Measurements from ENCODE around the gene RDH5.
A peak's percentile ranks its signal among the peaks of the same experiment; 100 is the strongest.

The RDH5 gene

GRCh38 chr12:55712700-55713415 is 7.3 kb upstream of the RDH5 start:
- TF ChIP-seq POLR2A (IDR thresholded peaks at IDR 0.05; ENCODE audit: low read depth, low read length), result no peak
- no peak for FAIRE-seq
- DNase-seq (ENCODE audit: insufficient read length, low spot score), result no peak

- no peak for TF ChIP-seq POLR2A (IDR thresholded peaks at IDR 0.05; ENCODE audit: low read depth, low read length)
- no peak for FAIRE-seq
- peak; percentile 62 for DNase-seq (ENCODE audit: insufficient read length, low spot score)
Observed at GRCh38 chr12:55713721-55714120, 6.5 kb upstream of the RDH5 start.

- DNase-seq (ENCODE audit: insufficient read length, low spot score) (no peak), FAIRE-seq (no peak)
- TF ChIP-seq POLR2A (IDR thresholded peaks at IDR 0.05; ENCODE audit: low read depth, low read length), result no peak
Observed at GRCh38 chr12:55715169-55715764, 4.9 kb upstream of the RDH5 start.

GRCh38 chr12:55715833-55716581 is 4.2 kb upstream of the RDH5 start, which contains the start of gene BLOC1S1:
Gene BLOC1S1 (plus strand): TSS chr12:55716046. CDS start chr12:55716052, 6 bp downstream.
- DNase-seq (ENCODE audit: insufficient read length, low spot score) (peak; percentile 85), FAIRE-seq (no peak)
- peak; percentile 44; the same call in 1 of the 2 replicates for TF ChIP-seq POLR2A (IDR thresholded peaks at IDR 0.05; ENCODE audit: low read depth, low read length)

GRCh38 chr12:55716582-55716957 is 3.6 kb upstream of the RDH5 start:
- DNase-seq (ENCODE audit: insufficient read length, low spot score), result no peak
- no peak for FAIRE-seq

GRCh38 chr12:55717011-55718007 is 2.9 kb upstream of the RDH5 start:
- DNase-seq (ENCODE audit: insufficient read length, low spot score) (peak; percentile 60), FAIRE-seq (peak; percentile 6)
- TF ChIP-seq POLR2A (IDR thresholded peaks at IDR 0.05; ENCODE audit: low read depth, low read length), result no peak

More at GRCh38 chr12:55716582-55716957, 3.6 kb upstream of the RDH5 start:
- no peak; the same call in 1 of the 2 replicates for TF ChIP-seq POLR2A (IDR thresholded peaks at IDR 0.05; ENCODE audit: low read depth, low read length)

- FAIRE-seq (no peak), DNase-seq (ENCODE audit: insufficient read length, low spot score) (no peak)
- no peak for TF ChIP-seq POLR2A (IDR thresholded peaks at IDR 0.05; ENCODE audit: low read depth, low read length)
Observed at GRCh38 chr12:55718015-55718414, 2.2 kb upstream of the RDH5 start.

GRCh38 chr12:55718624-55719275 is 1.4 kb upstream of the RDH5 start:
- no peak for TF ChIP-seq POLR2A (IDR thresholded peaks at IDR 0.05; ENCODE audit: low read depth, low read length)
- DNase-seq (ENCODE audit: insufficient read length, low spot score), result no peak
- FAIRE-seq, result no peak

GRCh38 chr12:55719371-55719770 is 822 bp upstream of the RDH5 start:
- no peak for FAIRE-seq
- DNase-seq (ENCODE audit: insufficient read length, low spot score), result no peak
- no peak for TF ChIP-seq POLR2A (IDR thresholded peaks at IDR 0.05; ENCODE audit: low read depth, low read length)

GRCh38 chr12:55720894-55721444 is 776 bp downstream of the RDH5 start:
- peak; percentile 86 for FAIRE-seq

GRCh38 chr12:55721601-55722213 is 1.5 kb downstream of the RDH5 start:
- TF ChIP-seq POLR2A (IDR thresholded peaks at IDR 0.05; ENCODE audit: low read depth, low read length), result no peak
- FAIRE-seq (no peak), DNase-seq (ENCODE audit: insufficient read length, low spot score) (no peak)

More at GRCh38 chr12:55720894-55721444, 776 bp downstream of the RDH5 start:
- peak; percentile 80 for DNase-seq (ENCODE audit: insufficient read length, low spot score)
- peak; percentile 21; the same call in 1 of the 2 replicates for TF ChIP-seq POLR2A (IDR thresholded peaks at IDR 0.05; ENCODE audit: low read depth, low read length)

GRCh38 chr12:55722948-55723347 is 2.8 kb downstream of the RDH5 start:
- DNase-seq (ENCODE audit: insufficient read length, low spot score), result no peak

More at GRCh38 chr12:55722948-55723347, 2.8 kb downstream of the RDH5 start:
- no peak for FAIRE-seq
- no peak for TF ChIP-seq POLR2A (IDR thresholded peaks at IDR 0.05; ENCODE audit: low read depth, low read length)

Measured in H54 (cell line).